Suprapubic skin (tissue), 4 donors: ENCODE data around the gene DIP2C.

Experiments used
- EP300 ChIP-seq: sonication (generic); formaldehyde crosslinking; IDR thresholded peaks from one replicate; pipeline ENCODE4 v1.6.1; 2017; ENCODE audit warnings: antibody characterized with exemption
- POLR2A ChIP-seq, 2 donors: fragments of 450-650 bp; IDR thresholded peaks; one replicate each; pipeline ENCODE4 v1.6.1; 2017; ENCODE audit warnings: antibody characterized with exemption in 2 of 2, mild to moderate bottlenecking in 2 of 2, moderate library complexity in 2 of 2
- POLR2AphosphoS5 ChIP-seq, 3 donors: sonication (generic); formaldehyde crosslinking; IDR thresholded peaks; one replicate each; pipeline ENCODE4 v1.6.1; 2017; ENCODE audit warnings: antibody characterized with exemption in 3 of 3
- TF ChIP-seq, protein P1 (sequence below), 2 donors: fragments of 200-600 bp in 1 of 2; fragments of 450-650 bp in 1 of 2; sonication (generic) in 1 of 2; IDR thresholded peaks; one replicate each; pipeline ENCODE4 v1.5.1; 2016 to 2019; ENCODE audit warnings: antibody characterized with exemption in 2 of 2, mild to moderate bottlenecking in 1 of 2, moderate library complexity in 1 of 2

DNA sequence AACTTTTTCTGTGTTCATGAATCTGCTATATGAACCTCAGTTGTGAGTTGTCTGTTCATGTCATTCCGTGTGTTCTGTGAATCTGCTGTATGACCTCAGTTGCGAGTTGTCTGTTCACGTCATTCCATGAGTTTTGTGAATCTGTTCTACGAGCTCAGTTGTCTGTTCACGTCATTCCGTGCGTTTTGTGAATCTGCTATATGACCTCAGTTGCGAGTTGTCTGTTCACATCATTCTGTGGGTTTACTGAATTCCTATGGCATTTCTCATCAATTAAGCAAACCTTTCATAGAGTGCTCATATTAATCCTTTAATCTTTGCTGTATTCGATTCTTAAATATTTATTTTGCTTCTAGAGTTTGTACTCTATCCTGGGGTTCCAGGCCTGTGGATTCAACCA lies 150.6 kb downstream of the DIP2C start:
- TF ChIP-seq, protein P1, sequence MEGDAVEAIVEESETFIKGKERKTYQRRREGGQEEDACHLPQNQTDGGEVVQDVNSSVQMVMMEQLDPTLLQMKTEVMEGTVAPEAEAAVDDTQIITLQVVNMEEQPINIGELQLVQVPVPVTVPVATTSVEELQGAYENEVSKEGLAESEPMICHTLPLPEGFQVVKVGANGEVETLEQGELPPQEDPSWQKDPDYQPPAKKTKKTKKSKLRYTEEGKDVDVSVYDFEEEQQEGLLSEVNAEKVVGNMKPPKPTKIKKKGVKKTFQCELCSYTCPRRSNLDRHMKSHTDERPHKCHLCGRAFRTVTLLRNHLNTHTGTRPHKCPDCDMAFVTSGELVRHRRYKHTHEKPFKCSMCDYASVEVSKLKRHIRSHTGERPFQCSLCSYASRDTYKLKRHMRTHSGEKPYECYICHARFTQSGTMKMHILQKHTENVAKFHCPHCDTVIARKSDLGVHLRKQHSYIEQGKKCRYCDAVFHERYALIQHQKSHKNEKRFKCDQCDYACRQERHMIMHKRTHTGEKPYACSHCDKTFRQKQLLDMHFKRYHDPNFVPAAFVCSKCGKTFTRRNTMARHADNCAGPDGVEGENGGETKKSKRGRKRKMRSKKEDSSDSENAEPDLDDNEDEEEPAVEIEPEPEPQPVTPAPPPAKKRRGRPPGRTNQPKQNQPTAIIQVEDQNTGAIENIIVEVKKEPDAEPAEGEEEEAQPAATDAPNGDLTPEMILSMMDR (IDR thresholded peaks at IDR 0.05) = no peak
- TF ChIP-seq POLR2AphosphoS5 (IDR thresholded peaks at IDR 0.05) (no peak), POLR2A (IDR thresholded peaks at IDR 0.05) (no peak), EP300 (no peak)
